HCT116 (cell line): ENCODE results near the gene HTR3E. TPM values are rescaled to one million over a fixed set of nuclear protein-coding genes. Genes with fewer than 3 reads are reported as not detected.
A peak's percentile ranks its signal among the peaks of the same experiment; 100 is the strongest.

Experiments used
- ATAC-seq: fragments of 200-7000 bp; cut with Tn5 transposase; 2 replicates; pipeline ENCODE4 v1.9.1; 2020; ENCODE audit warnings: mild to moderate bottlenecking, moderate library complexity
- BruUV-seq: library from RNA; stranded (reverse); fragments of 400-500 nt; replicated peaks from 2 replicates; lab custom pipeline; 2021; lab: Mats Ljungman, UMichigan
- CTCF ChIA-PET: fragments of 300-600 bp; sonication (Branson Sonifier 250); formaldehyde crosslinking; loops from one replicate; lab custom pipeline; 2021; ENCODE audit warnings: antibody characterized with exemption; lab: Charles Lee
- POLR2A ChIA-PET: fragments of 300-600, 350-600 bp; sonication (Branson Sonifier 250); formaldehyde crosslinking; loops from one replicate; lab custom pipeline; 2021; ENCODE audit warnings: antibody characterized with exemption; lab: Charles Lee
- RAD21 ChIA-PET, 2 experiments: fragments of 300-600 bp; sonication (Branson Sonifier 250); formaldehyde crosslinking; loops; one replicate each; lab custom pipeline; 2023; ENCODE audit warnings: low total read pairs in 2 of 2; ENCODE audit not compliant: uncharacterized antibody in 2 of 2, unreplicated experiment in 2 of 2, low non-redundant PET in 1 of 2; lab: Charles Lee
- DNase-seq: peaks from one replicate; pipeline ENCODE4 v3.0.0-alpha.2; 2010; ENCODE audit warnings: low read depth, low spot score
- H2AFZ ChIP-seq: fragments of 200-600 bp; shearing (Covaris generic), sonication (generic); 2 replicates; pipeline ENCODE4 v1.6.1; 2017; ENCODE audit warnings: low read depth, mixed run types, mixed read lengths, antibody characterized with exemption, low read length; ENCODE audit not compliant: poor library complexity, severe bottlenecking
- H3K27ac ChIP-seq: 2 replicates; pipeline ENCODE4 v1.5.1; 2012; ENCODE audit warnings: low read depth, low read length
- H3K27me3 ChIP-seq: fragments of 200-600 bp; sonication (generic); 2 replicates; pipeline ENCODE4 v1.6.1; 2016; ENCODE audit warnings: mixed run types, low read length, mixed read lengths; ENCODE audit not compliant: insufficient read depth
- H3K36me3 ChIP-seq, 2 experiments: fragments of 200-500 bp in 1 of 2; fragments of 200-600 bp in 1 of 2; sonication (Bioruptor generic) in 1 of 2; sonication (generic) in 1 of 2; 2 replicates each; pipeline versions ENCODE4 v1.5.1 to v1.6.1; 2014 to 2016; ENCODE audit warnings: low read length in 2 of 2, inconsistent platforms in 1 of 2, mixed read lengths in 1 of 2, mixed run types in 1 of 2; ENCODE audit not compliant: insufficient read depth in 2 of 2, control insufficient read depth in 1 of 2
- H3K4me1 ChIP-seq, 2 experiments: fragments of 200-600 bp in 1 of 2; sonication (generic) in 1 of 2; 2 replicates each; pipeline versions ENCODE4 v1.5.1 to v1.6.1; 2012 to 2017; ENCODE audit warnings: low read length in 2 of 2, inconsistent platforms in 1 of 2, mild to moderate bottlenecking in 1 of 2, mixed read lengths in 1 of 2, mixed run types in 1 of 2, moderate library complexity in 1 of 2; ENCODE audit not compliant: insufficient read depth in 2 of 2, control insufficient read depth in 1 of 2
- H3K4me2 ChIP-seq: fragments of 200-600 bp; sonication (generic); 2 replicates; pipeline ENCODE4 v1.6.1; 2017; ENCODE audit warnings: mixed run types, low read length, mixed read lengths
- H3K4me3 ChIP-seq, 2 experiments: fragments of 200-600 bp in 1 of 2; sonication (generic) in 1 of 2; replicated peaks in 1 of 2; 2 replicates each; pipeline ENCODE4 v1.5.1; 2011 to 2016; ENCODE audit warnings: low read length in 2 of 2, control low read depth in 1 of 2, low read depth in 1 of 2, mild to moderate bottlenecking in 1 of 2, mixed read lengths in 1 of 2, mixed run types in 1 of 2
- H3K79me2 ChIP-seq: fragments of 200-600 bp; sonication (generic); 2 replicates; pipeline ENCODE4 v1.6.1; 2017; ENCODE audit warnings: mild to moderate bottlenecking, mixed run types, low read length, moderate library complexity, mixed read lengths; ENCODE audit not compliant: insufficient read depth
- H3K9ac ChIP-seq: fragments of 200-600 bp; sonication (generic); 2 replicates; pipeline ENCODE4 v1.6.1; 2016; ENCODE audit warnings: low read length, mixed read lengths
- H3K9me2 ChIP-seq: fragments of 200-600 bp; sonication (generic), shearing (Covaris generic); 2 replicates; pipeline ENCODE4 v1.6.1; 2017; ENCODE audit warnings: mixed run types, mild to moderate bottlenecking, moderate library complexity; ENCODE audit not compliant: insufficient read depth
- H3K9me3 ChIP-seq, 2 experiments: fragments of 200-500 bp in 1 of 2; fragments of 200-600 bp in 1 of 2; sonication (Bioruptor generic) in 1 of 2; sonication (generic) in 1 of 2; 2 replicates each; pipeline ENCODE4 v1.6.1; 2014 to 2017; ENCODE audit warnings: low read length in 2 of 2, mixed read lengths in 2 of 2, inconsistent platforms in 1 of 2, low read depth in 1 of 2, mild to moderate bottlenecking in 1 of 2, mixed run types in 1 of 2, moderate library complexity in 1 of 2; ENCODE audit not compliant: control insufficient read depth in 1 of 2, insufficient read depth in 1 of 2
- H4K20me1 ChIP-seq: fragments of 200-600 bp; sonication (generic), shearing (Covaris generic); 2 replicates; pipeline ENCODE4 v1.6.1; 2017; ENCODE audit warnings: mixed run types, mild to moderate bottlenecking, moderate library complexity; ENCODE audit not compliant: insufficient read depth
- CEBPB ChIP-seq: IDR thresholded peaks from 2 replicates; pipeline ENCODE4 v1.6.1; 2012; ENCODE audit warnings: low read depth
- CTCF ChIP-seq, 3 experiments: fragments of 200-600 bp in 1 of 3; sonication (generic) in 1 of 3; IDR thresholded peaks in 2 of 3; conservative IDR thresholded peaks in 1 of 3; 2 replicates each; pipeline ENCODE4 v1.5.1; 2012 to 2017; ENCODE audit warnings: low read depth in 2 of 3, low read length in 2 of 3, antibody characterized with exemption in 1 of 3, borderline replicate concordance in 1 of 3, control low read depth in 1 of 3, mild to moderate bottlenecking in 1 of 3, mixed read lengths in 1 of 3, mixed run types in 1 of 3, moderate library complexity in 1 of 3; ENCODE audit not compliant: insufficient read depth in 1 of 3
- EZH2 ChIP-seq: fragments of 200-600 bp; sonication (generic); IDR thresholded peaks from 2 replicates; pipeline ENCODE4 v1.6.1; 2017; ENCODE audit warnings: antibody characterized with exemption, mixed run types
- POLR2A ChIP-seq: IDR thresholded peaks from 2 replicates; pipeline ENCODE4 v1.7.0; 2011; ENCODE audit warnings: borderline replicate concordance; ENCODE audit not compliant: insufficient read depth, insufficient read length; ENCODE audit errors: extremely low read depth
- POLR2AphosphoS5 ChIP-seq: IDR thresholded peaks from 2 replicates; pipeline ENCODE4 v1.6.1; 2011; ENCODE audit warnings: mild to moderate bottlenecking, low read depth, low read length, moderate library complexity
- RAD21 ChIP-seq: IDR thresholded peaks from 2 replicates; pipeline ENCODE4 v1.6.1; 2012; ENCODE audit warnings: low read depth, mild to moderate bottlenecking
- ZNF274 ChIP-seq: fragments of 200-500 bp; sonication (Bioruptor generic); IDR thresholded peaks from 2 replicates; pipeline ENCODE4 v1.6.1; 2014; ENCODE audit warnings: mild to moderate bottlenecking, low read depth, low read length, inconsistent platforms
- intact Hi-C: fragments of 100-400 bp; cut with micrococcal nuclease; formaldehyde crosslinking; loops from 2 replicates; pipeline ENCODE4 v1.10.0; 2022
- total RNA-seq: library from RNA; stranded (reverse); gene quantifications from one replicate; pipeline ENCODE4 v1.2.1, GENCODE V29; 2021; ENCODE audit not compliant: unreplicated experiment
- TF ChIP-seq, protein P1 (sequence below): IDR thresholded peaks from 2 replicates; pipeline ENCODE4 v1.6.1; 2012
- TF ChIP-seq, protein P2 (sequence below): IDR thresholded peaks from 2 replicates; pipeline ENCODE4 v1.6.1; 2012; ENCODE audit warnings: low read depth

Gene HTR3E
- total RNA-seq, 1 experiment from 2014 or later, result not detected

DNA sequence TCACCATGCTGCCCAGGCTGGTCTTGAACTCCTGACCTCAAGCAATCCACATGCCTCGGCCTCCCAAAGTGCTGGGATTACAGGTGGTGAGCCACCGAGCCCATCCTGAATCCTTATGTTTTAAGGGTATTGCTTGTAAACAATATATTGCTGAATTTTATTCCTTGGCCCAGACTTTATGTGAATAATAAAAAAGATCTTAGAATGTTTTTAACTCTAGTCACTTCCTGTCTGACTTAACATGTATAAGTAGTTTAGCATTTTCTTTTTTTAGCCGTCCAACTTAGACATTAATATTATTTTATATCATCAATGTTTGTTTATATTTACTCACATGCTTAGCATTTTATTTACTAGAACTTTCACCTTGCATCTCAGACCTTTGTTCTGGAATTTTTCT, 29.1 kb downstream of the HTR3E start:
- Histone ChIP-seq H3K4me2 (no peak overlapping the region), H3K9me2 (no peaks in the 10 kb centered on the region), H3K27me3 (no peaks in the 10 kb centered on the region), H2AFZ (no peak overlapping the region), H3K79me2 (no peaks in the 10 kb centered on the region), H3K36me3 (no peaks in the 10 kb centered on the region), H4K20me1 (no peaks in the 10 kb centered on the region), H3K9me3 (no peaks in the 10 kb centered on the region), H3K4me3 (no peak overlapping the region), H3K9ac (no peak overlapping the region), H3K27ac (no peak overlapping the region), H3K4me1 (peaks cover 3 to 8% of the 10 kb centered on the region in 2 experiments; a peak in 2 of 4 replicates)
- ChIA-PET CTCF (no interaction called here), POLR2A (no interaction called here), RAD21 (no interaction called here)
- no TSS peak for BruUV-seq
- TF ChIP-seq POLR2A (no peak), POLR2AphosphoS5 (no peak), EZH2 (no peak), CEBPB (no peak)
- TF ChIP-seq, protein P1, sequence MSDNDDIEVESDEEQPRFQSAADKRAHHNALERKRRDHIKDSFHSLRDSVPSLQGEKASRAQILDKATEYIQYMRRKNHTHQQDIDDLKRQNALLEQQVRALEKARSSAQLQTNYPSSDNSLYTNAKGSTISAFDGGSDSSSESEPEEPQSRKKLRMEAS, result no peak
- DNase-seq, result no peak
- intact Hi-C loops, result no loop called here
- ATAC-seq, result no peak

DNA sequence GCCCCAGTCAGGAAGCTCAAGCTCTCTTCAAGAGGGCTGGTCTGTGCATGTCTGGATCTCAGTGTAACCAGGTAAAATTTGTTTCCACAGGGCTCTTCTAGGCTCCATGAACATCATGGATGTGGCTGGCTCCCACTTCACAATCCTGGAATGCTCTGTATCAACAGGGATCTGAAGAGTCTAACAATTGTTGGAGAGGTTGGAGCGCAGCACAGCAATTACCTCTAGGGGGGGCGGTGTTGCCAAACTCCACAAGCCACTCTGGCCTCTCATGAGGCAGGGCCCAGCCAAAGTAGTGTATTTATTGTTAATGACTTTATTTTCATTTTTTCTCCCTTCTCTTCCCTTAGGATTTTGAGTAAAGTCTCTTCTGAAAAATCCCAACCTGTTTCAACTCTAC, 32.1 kb downstream of the HTR3E start:
- Histone ChIP-seq H3K4me2 (no peak overlapping the region), H3K27ac (no peak overlapping the region), H3K79me2 (no peaks in the 10 kb centered on the region), H2AFZ (no peak overlapping the region), H3K9ac (no peak overlapping the region), H3K4me1 (peaks cover 5 to 17% of the 10 kb centered on the region in 2 experiments; a peak in 3 of 4 replicates)
- ATAC-seq (peak; percentile 94), DNase-seq (peak; percentile 38)
- intact Hi-C loops, result no loop called here
- CTCF ChIA-PET, result interaction anchor here (1.0 kb wide), 1 partner anchor 45 kb away, joined by 3 read pairs; the partner anchor contains the start of gene AP2M1
- TF ChIP-seq RAD21 (peak; percentile 47), CTCF (IDR thresholded peaks at IDR 0.05 in 2 of 3, conservative IDR thresholded peaks at IDR 0.05 in 1 of 3; ENCODE audit: borderline replicate concordance in 1 of 3, insufficient read depth in 1 of 3, low read depth in 2 of 3, low read length in 2 of 3) (peak; percentile 33 to 62 (median 56); a peak in 5 of 6 replicates), ZNF274 (no peak)
- TF ChIP-seq, protein P2, sequence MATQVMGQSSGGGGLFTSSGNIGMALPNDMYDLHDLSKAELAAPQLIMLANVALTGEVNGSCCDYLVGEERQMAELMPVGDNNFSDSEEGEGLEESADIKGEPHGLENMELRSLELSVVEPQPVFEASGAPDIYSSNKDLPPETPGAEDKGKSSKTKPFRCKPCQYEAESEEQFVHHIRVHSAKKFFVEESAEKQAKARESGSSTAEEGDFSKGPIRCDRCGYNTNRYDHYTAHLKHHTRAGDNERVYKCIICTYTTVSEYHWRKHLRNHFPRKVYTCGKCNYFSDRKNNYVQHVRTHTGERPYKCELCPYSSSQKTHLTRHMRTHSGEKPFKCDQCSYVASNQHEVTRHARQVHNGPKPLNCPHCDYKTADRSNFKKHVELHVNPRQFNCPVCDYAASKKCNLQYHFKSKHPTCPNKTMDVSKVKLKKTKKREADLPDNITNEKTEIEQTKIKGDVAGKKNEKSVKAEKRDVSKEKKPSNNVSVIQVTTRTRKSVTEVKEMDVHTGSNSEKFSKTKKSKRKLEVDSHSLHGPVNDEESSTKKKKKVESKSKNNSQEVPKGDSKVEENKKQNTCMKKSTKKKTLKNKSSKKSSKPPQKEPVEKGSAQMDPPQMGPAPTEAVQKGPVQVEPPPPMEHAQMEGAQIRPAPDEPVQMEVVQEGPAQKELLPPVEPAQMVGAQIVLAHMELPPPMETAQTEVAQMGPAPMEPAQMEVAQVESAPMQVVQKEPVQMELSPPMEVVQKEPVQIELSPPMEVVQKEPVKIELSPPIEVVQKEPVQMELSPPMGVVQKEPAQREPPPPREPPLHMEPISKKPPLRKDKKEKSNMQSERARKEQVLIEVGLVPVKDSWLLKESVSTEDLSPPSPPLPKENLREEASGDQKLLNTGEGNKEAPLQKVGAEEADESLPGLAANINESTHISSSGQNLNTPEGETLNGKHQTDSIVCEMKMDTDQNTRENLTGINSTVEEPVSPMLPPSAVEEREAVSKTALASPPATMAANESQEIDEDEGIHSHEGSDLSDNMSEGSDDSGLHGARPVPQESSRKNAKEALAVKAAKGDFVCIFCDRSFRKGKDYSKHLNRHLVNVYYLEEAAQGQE, result no peak
- TF ChIP-seq, all 23 proteins: peak for 2
- Histone ChIP-seq H3K27me3 (no peaks in the 10 kb centered on the region), H3K9me3 (no peaks in the 10 kb centered on the region), H3K4me3 (no peak overlapping the region), H3K9me2 (no peaks in the 10 kb centered on the region), H4K20me1 (no peaks in the 10 kb centered on the region), H3K36me3 (no peaks in the 10 kb centered on the region)
- no TSS peak for BruUV-seq
- ChIA-PET POLR2A (no interaction called here), RAD21 (no interaction called here)
